ENCODE measurements around the gene B3GNT8. TPM values are rescaled to one million over a fixed set of nuclear protein-coding genes. Genes with fewer than 3 reads are reported as not detected.

The B3GNT8 gene
- total and polyA plus RNA-seq, 9 of the 15 experiments (the other 6 are each of a cell fraction or from before 2014, with no cell fraction given) = 0.11 to 2.9 (median 0.65) TPM; not detected in 2

DNA sequence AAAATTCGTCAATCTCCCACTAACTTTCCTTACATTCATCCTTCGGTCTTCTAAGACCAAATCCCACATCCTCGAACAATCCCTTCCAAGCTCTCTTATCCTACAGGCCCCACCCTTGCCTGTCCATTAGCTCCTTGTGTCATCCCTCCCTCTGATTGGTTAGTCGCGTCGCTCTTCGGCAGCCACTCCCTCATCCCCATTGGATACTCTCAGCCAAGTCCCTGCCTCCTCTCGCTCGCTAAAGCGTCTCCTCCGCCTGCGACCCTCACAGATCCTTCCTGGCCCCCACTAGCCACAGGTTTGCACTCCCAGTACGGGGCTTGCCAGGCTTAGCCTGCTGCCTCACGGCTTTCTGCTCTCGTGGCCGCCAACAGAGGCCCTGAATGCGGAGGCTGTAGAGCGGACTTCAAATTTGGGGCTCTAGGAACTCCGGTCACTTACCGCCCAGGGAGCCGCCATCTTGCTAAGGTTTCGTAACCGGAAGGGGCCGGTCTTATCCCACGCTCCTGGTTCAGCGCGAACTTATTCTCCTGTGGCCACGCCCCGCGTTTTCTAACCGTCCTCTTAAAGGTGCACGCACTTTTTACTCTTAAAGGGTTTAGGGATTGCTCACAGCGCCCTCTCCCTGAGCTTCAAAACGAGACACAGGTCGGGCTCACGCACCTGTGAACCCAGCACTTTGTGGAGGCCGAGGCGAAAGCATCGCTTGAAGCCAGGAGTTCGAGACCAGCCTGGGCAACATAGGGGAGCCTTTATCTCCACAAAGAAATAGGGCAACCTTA is 12.5 kb upstream of the B3GNT8 start, which contains the start of gene DMAC2 (continued):
- peak; percentile 76 for TF ChIP-seq SAP30 (IDR thresholded peaks at IDR 0.05; ENCODE audit: borderline replicate concordance, insufficient read depth, low read depth, low read length, poor library complexity, severe bottlenecking)
- no peak for TF ChIP-seq FOXA1 (IDR thresholded peaks at IDR 0.05; ENCODE audit: borderline replicate concordance)
- TF ChIP-seq, protein P1, sequence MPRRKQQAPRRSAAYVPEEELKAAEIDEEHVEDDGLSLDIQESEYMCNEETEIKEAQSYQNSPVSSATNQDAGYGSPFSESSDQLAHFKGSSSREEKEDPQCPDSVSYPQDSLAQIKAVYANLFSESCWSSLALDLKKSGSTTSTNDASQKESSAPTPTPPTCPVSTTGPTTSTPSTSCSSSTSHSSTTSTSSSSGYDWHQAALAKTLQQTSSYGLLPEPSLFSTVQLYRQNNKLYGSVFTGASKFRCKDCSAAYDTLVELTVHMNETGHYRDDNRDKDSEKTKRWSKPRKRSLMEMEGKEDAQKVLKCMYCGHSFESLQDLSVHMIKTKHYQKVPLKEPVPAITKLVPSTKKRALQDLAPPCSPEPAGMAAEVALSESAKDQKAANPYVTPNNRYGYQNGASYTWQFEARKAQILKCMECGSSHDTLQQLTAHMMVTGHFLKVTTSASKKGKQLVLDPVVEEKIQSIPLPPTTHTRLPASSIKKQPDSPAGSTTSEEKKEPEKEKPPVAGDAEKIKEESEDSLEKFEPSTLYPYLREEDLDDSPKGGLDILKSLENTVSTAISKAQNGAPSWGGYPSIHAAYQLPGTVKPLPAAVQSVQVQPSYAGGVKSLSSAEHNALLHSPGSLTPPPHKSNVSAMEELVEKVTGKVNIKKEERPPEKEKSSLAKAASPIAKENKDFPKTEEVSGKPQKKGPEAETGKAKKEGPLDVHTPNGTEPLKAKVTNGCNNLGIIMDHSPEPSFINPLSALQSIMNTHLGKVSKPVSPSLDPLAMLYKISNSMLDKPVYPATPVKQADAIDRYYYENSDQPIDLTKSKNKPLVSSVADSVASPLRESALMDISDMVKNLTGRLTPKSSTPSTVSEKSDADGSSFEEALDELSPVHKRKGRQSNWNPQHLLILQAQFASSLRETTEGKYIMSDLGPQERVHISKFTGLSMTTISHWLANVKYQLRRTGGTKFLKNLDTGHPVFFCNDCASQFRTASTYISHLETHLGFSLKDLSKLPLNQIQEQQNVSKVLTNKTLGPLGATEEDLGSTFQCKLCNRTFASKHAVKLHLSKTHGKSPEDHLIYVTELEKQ (CRISPR knock-in tag; IDR thresholded peaks at IDR 0.05) = no peak
- TF ChIP-seq SRSF7 (optimal IDR thresholded peaks at IDR 0.05; ENCODE audit: low read depth, low read length) = no peak
- TF ChIP-seq SIN3B (IDR thresholded peaks at IDR 0.05; ENCODE audit: low read depth) = peak; percentile 99
- TF ChIP-seq ZNF699 (CRISPR knock-in tag; IDR thresholded peaks at IDR 0.05; ENCODE audit: insufficient replicate concordance) = no peak
- TF ChIP-seq, protein P2, sequence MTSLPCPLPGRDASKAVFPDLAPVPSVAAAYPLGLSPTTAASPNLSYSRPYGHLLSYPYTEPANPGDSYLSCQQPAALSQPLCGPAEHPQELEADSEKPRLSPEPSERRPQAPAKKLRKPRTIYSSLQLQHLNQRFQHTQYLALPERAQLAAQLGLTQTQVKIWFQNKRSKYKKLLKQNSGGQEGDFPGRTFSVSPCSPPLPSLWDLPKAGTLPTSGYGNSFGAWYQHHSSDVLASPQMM (CRISPR knock-in tag; IDR thresholded peaks at IDR 0.05) = no peak
- TF ChIP-seq, protein P3, sequence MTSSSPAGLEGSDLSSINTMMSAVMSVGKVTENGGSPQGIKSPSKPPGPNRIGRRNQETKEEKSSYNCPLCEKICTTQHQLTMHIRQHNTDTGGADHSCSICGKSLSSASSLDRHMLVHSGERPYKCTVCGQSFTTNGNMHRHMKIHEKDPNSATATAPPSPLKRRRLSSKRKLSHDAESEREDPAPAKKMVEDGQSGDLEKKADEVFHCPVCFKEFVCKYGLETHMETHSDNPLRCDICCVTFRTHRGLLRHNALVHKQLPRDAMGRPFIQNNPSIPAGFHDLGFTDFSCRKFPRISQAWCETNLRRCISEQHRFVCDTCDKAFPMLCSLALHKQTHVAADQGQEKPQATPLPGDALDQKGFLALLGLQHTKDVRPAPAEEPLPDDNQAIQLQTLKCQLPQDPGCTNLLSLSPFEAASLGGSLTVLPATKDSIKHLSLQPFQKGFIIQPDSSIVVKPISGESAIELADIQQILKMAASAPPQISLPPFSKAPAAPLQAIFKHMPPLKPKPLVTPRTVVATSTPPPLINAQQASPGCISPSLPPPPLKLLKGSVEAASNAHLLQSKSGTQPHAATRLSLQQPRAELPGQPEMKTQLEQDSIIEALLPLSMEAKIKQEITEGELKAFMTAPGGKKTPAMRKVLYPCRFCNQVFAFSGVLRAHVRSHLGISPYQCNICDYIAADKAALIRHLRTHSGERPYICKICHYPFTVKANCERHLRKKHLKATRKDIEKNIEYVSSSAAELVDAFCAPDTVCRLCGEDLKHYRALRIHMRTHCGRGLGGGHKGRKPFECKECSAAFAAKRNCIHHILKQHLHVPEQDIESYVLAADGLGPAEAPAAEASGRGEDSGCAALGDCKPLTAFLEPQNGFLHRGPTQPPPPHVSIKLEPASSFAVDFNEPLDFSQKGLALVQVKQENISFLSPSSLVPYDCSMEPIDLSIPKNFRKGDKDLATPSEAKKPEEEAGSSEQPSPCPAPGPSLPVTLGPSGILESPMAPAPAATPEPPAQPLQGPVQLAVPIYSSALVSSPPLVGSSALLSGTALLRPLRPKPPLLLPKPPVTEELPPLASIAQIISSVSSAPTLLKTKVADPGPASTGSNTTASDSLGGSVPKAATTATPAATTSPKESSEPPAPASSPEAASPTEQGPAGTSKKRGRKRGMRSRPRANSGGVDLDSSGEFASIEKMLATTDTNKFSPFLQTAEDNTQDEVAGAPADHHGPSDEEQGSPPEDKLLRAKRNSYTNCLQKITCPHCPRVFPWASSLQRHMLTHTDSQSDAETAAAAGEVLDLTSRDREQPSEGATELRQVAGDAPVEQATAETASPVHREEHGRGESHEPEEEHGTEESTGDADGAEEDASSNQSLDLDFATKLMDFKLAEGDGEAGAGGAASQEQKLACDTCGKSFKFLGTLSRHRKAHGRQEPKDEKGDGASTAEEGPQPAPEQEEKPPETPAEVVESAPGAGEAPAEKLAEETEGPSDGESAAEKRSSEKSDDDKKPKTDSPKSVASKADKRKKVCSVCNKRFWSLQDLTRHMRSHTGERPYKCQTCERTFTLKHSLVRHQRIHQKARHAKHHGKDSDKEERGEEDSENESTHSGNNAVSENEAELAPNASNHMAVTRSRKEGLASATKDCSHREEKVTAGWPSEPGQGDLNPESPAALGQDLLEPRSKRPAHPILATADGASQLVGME (CRISPR knock-in tag; IDR thresholded peaks at IDR 0.05) = no peak
- TF ChIP-seq GABPA (tag; conservative IDR thresholded peaks at IDR 0.05; ENCODE audit: low read depth) = peak; percentile 93
- peak; percentile 49 for TF ChIP-seq CREB1 (IDR thresholded peaks at IDR 0.05)
- TF ChIP-seq CREB1 (CRISPR knock-in tag; IDR thresholded peaks at IDR 0.05) = peak; percentile 62; the same call in 1 of the 2 replicates
- TF ChIP-seq SREBF1 (IDR thresholded peaks at IDR 0.05; ENCODE audit: borderline replicate concordance, low read depth, low read length) = no peak
- TF ChIP-seq, protein P4, sequence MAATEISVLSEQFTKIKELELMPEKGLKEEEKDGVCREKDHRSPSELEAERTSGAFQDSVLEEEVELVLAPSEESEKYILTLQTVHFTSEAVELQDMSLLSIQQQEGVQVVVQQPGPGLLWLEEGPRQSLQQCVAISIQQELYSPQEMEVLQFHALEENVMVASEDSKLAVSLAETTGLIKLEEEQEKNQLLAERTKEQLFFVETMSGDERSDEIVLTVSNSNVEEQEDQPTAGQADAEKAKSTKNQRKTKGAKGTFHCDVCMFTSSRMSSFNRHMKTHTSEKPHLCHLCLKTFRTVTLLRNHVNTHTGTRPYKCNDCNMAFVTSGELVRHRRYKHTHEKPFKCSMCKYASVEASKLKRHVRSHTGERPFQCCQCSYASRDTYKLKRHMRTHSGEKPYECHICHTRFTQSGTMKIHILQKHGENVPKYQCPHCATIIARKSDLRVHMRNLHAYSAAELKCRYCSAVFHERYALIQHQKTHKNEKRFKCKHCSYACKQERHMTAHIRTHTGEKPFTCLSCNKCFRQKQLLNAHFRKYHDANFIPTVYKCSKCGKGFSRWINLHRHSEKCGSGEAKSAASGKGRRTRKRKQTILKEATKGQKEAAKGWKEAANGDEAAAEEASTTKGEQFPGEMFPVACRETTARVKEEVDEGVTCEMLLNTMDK (IDR thresholded peaks at IDR 0.05; ENCODE audit: borderline replicate concordance, insufficient read depth, low read depth, low read length, poor library complexity, severe bottlenecking) = no peak

Measured in K562 (cell line).